GM19099 (cell line): Measurements from ENCODE around the gene MAGEL2.

Source experiments
- POLR2A ChIP-seq: IDR thresholded peaks from 3 replicates; pipeline ENCODE4 v1.6.1; 2011; ENCODE audit warnings: low read depth; ENCODE audit not compliant: insufficient read length; ENCODE audit errors: extremely low read depth

MAGEL2 gene

GRCh38 chr15:23647421-23648370 lies at the start of gene MAGEL2:
Gene MAGEL2, minus strand, starts transcription at chr15:23647867. Its CDS starts 125 bp downstream, at chr15:23647742.
- no peak for TF ChIP-seq POLR2A

GRCh38 chr15:23695282-23695681 lies 47.6 kb upstream of the MAGEL2 start:
- no peak for TF ChIP-seq POLR2A

GRCh38 chr15:23694592-23694991 lies 46.9 kb upstream of the MAGEL2 start:
- no peak for TF ChIP-seq POLR2A

- TF ChIP-seq POLR2A: no peak
These were observed 42.8 kb upstream of the MAGEL2 start for GRCh38 chr15:23690450-23690852.

- no peak for TF ChIP-seq POLR2A
These were observed 42.3 kb upstream of the MAGEL2 start for GRCh38 chr15:23690015-23690414.

GRCh38 chr15:23687143-23687470 lies 39.4 kb upstream of the MAGEL2 start, which contains the start of gene NDN:
Gene NDN, minus strand, starts transcription at chr15:23687305. Its CDS starts 88 bp downstream, at chr15:23687217.
- no peak for TF ChIP-seq POLR2A

- TF ChIP-seq POLR2A: no peak
These were observed 38.9 kb upstream of the MAGEL2 start for GRCh38 chr15:23686466-23687142.

GRCh38 chr15:23671481-23671880 lies 23.8 kb upstream of the MAGEL2 start:
- no peak for TF ChIP-seq POLR2A

GRCh38 chr15:23670970-23671369 lies 23.3 kb upstream of the MAGEL2 start:
- no peak for TF ChIP-seq POLR2A

- no peak for TF ChIP-seq POLR2A
These were observed 15.6 kb upstream of the MAGEL2 start for GRCh38 chr15:23663232-23663631.

GRCh38 chr15:23648920-23649515 lies 1.4 kb upstream of the MAGEL2 start:
- no peak for TF ChIP-seq POLR2A

GRCh38 chr15:23647001-23647295 lies 719 bp downstream of the MAGEL2 start:
- no peak for TF ChIP-seq POLR2A

GRCh38 chr15:23646165-23647000 lies 1.3 kb downstream of the MAGEL2 start:
- no peak for TF ChIP-seq POLR2A

GRCh38 chr15:23645371-23646164 lies 2.1 kb downstream of the MAGEL2 start:
- no peak for TF ChIP-seq POLR2A
